K562 (cell line): Measurements from ENCODE around the gene OCA2.

Source experiments
- NFIC ChIP-seq: fragments of 450-650 bp; IDR thresholded peaks from 2 replicates; pipeline ENCODE4 v1.6.1; 2017; ENCODE audit warnings: mild to moderate bottlenecking, inconsistent platforms
- TF ChIP-seq, protein P1 (sequence below): sonication (generic); formaldehyde crosslinking; IDR thresholded peaks from 2 replicates; pipeline ENCODE4 v1.8.1; 2022; ENCODE audit warnings: missing genetic modification reagents
- TF ChIP-seq, protein P2 (sequence below), 3 experiments: IDR thresholded peaks in 2 of 3; conservative IDR thresholded peaks in 1 of 3; 2 replicates each; pipeline ENCODE4 v1.5.1; 2011 to 2012; ENCODE audit warnings: low read length in 3 of 3, mild to moderate bottlenecking in 3 of 3, control low read depth in 2 of 3, improper control_type of control experiment in 1 of 3, inconsistent platforms in 1 of 3, low read depth in 1 of 3, mixed read lengths in 1 of 3, moderate library complexity in 1 of 3; ENCODE audit not compliant: insufficient read depth in 2 of 3

DNA sequence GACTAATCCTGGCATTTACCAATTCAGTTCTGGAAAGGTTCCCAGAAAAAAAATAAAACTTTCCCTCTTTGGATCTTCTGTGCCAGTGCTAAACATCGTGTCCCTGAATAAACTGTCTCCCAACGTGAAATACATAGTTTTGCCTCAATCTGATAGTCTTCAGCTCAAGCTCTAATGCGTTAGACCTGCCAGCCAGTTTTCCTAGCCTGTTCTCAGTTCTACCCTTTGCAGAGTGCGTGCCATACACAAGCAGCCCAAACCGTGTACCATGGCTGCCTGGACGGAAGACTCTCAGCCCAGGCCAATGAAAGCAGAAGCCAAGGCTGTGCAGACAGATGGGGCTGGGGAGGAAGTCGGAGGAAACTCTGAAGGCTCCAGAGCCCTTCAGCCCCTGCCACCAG is 11.4 kb upstream of the OCA2 start:
- no peak for TF ChIP-seq NFIC
- TF ChIP-seq, protein P1, sequence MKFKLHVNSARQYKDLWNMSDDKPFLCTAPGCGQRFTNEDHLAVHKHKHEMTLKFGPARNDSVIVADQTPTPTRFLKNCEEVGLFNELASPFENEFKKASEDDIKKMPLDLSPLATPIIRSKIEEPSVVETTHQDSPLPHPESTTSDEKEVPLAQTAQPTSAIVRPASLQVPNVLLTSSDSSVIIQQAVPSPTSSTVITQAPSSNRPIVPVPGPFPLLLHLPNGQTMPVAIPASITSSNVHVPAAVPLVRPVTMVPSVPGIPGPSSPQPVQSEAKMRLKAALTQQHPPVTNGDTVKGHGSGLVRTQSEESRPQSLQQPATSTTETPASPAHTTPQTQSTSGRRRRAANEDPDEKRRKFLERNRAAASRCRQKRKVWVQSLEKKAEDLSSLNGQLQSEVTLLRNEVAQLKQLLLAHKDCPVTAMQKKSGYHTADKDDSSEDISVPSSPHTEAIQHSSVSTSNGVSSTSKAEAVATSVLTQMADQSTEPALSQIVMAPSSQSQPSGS (CRISPR knock-in tag): no peak
- TF ChIP-seq, protein P2, sequence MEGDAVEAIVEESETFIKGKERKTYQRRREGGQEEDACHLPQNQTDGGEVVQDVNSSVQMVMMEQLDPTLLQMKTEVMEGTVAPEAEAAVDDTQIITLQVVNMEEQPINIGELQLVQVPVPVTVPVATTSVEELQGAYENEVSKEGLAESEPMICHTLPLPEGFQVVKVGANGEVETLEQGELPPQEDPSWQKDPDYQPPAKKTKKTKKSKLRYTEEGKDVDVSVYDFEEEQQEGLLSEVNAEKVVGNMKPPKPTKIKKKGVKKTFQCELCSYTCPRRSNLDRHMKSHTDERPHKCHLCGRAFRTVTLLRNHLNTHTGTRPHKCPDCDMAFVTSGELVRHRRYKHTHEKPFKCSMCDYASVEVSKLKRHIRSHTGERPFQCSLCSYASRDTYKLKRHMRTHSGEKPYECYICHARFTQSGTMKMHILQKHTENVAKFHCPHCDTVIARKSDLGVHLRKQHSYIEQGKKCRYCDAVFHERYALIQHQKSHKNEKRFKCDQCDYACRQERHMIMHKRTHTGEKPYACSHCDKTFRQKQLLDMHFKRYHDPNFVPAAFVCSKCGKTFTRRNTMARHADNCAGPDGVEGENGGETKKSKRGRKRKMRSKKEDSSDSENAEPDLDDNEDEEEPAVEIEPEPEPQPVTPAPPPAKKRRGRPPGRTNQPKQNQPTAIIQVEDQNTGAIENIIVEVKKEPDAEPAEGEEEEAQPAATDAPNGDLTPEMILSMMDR (IDR thresholded peaks at IDR 0.05 in 2 of 3, conservative IDR thresholded peaks at IDR 0.05 in 1 of 3; ENCODE audit: insufficient read depth in 2 of 3, low read depth in 1 of 3, low read length in 3 of 3): no peak
